GM23248 (cell line): ENCODE data around the gene CLCN7. TPM values are rescaled to one million over a fixed set of nuclear protein-coding genes. Genes with fewer than 3 reads are reported as not detected.

Experiments used
- DNase-seq: peaks from one replicate; pipeline ENCODE4 v3.0.0-alpha.2; 2015
- H2AFZ ChIP-seq: fragments of 200-600 bp; sonication (generic); 2 replicates; pipeline ENCODE4 v1.6.1; 2016; ENCODE audit warnings: antibody characterized with exemption
- H3F3A ChIP-seq: fragments of 200-600 bp; sonication (generic); 2 replicates; pipeline ENCODE4 v1.6.1; 2016; ENCODE audit warnings: mild to moderate bottlenecking, antibody characterized with exemption, mixed run types; ENCODE audit not compliant: insufficient read depth
- H3K27ac ChIP-seq: fragments of 200-600 bp; sonication (generic); 2 replicates; pipeline ENCODE4 v1.5.1; 2016; ENCODE audit warnings: mild to moderate bottlenecking
- H3K27me3 ChIP-seq: fragments of 200-600 bp; sonication (generic); replicated peaks from 2 replicates; pipeline ENCODE4 v1.6.1; 2016; ENCODE audit warnings: mild to moderate bottlenecking; ENCODE audit not compliant: insufficient read depth
- H3K36me3 ChIP-seq: fragments of 200-600 bp; sonication (generic); 2 replicates; pipeline ENCODE4 v1.6.1; 2016; ENCODE audit warnings: low read depth, mild to moderate bottlenecking
- H3K4me1 ChIP-seq: fragments of 200-600 bp; sonication (generic); 2 replicates; pipeline ENCODE4 v1.6.1; 2016; ENCODE audit warnings: mild to moderate bottlenecking; ENCODE audit not compliant: insufficient read depth
- H3K4me2 ChIP-seq: fragments of 200-600 bp; sonication (generic); one replicate; pipeline ENCODE4 v1.6.1; 2016; ENCODE audit warnings: mild to moderate bottlenecking; ENCODE audit not compliant: unreplicated experiment
- H3K4me3 ChIP-seq: fragments of 200-600 bp; sonication (generic); 2 replicates; pipeline ENCODE4 v1.5.1; 2016; ENCODE audit warnings: mild to moderate bottlenecking
- H3K79me2 ChIP-seq: fragments of 200-600 bp; sonication (generic); 2 replicates; pipeline ENCODE4 v1.6.1; 2016; ENCODE audit warnings: mild to moderate bottlenecking; ENCODE audit not compliant: insufficient read depth
- H3K9ac ChIP-seq: fragments of 200-600 bp; sonication (generic); 2 replicates; pipeline ENCODE4 v1.6.1; 2016; ENCODE audit warnings: mild to moderate bottlenecking
- H3K9me2 ChIP-seq: fragments of 200-600 bp; sonication (generic); 2 replicates; pipeline ENCODE4 v1.6.1; 2016; ENCODE audit warnings: mixed run types, mild to moderate bottlenecking, moderate library complexity; ENCODE audit not compliant: insufficient read depth
- H3K9me3 ChIP-seq: fragments of 200-600 bp; sonication (generic); one replicate; pipeline ENCODE4 v1.6.1; 2017; ENCODE audit warnings: low read depth
- H4K20me1 ChIP-seq: fragments of 200-600 bp; sonication (generic); 2 replicates; pipeline ENCODE4 v1.6.0; 2016; ENCODE audit not compliant: insufficient read depth
- EZH2 ChIP-seq: fragments of 200-600 bp; sonication (generic); IDR thresholded peaks from 2 replicates; pipeline ENCODE4 v1.6.1; 2018; ENCODE audit warnings: antibody characterized with exemption, mild to moderate bottlenecking; ENCODE audit not compliant: insufficient read depth, poor library complexity, severe bottlenecking
- EZH2phosphoT487 ChIP-seq: fragments of 200-600 bp; sonication (generic); IDR thresholded peaks from 2 replicates; pipeline ENCODE4 v1.6.1; 2018; ENCODE audit warnings: antibody characterized with exemption, moderate library complexity, mild to moderate bottlenecking, low read depth; ENCODE audit not compliant: insufficient read depth
- WGBS, 2 experiments: methylation state at CpG; one replicate each; pipeline ENCODE4 v1.1.6; 2015 to 2017; ENCODE audit warnings: low lambda C conversion rate in 2 of 2, low coverage in 1 of 2; ENCODE audit errors: missing lambda C conversion rate in 2 of 2; 5-methylcytosine and 5-hydroxymethylcytosine counted together
- in situ Hi-C: fragments of 300-500 bp; cut with MboI; formaldehyde crosslinking; loops from 2 replicates; pipeline ENCODE4 v1.15.0; 2020
- polyA plus RNA-seq: library from polyadenylated mRNA; unstranded; fragments of >200 nt; fragmentation: Nextera tagmentation; extraction: Ambion mirVana; gene quantifications from 2 replicates; pipeline ENCODE4 v1.2.1, GENCODE V29; 2016
- total RNA-seq: library from RNA; depleted of rRNA; stranded (reverse); fragments of >200 nt; shearing (Covaris generic); gene quantifications from 2 replicates; pipeline ENCODE4 v1.2.3, GENCODE V29; 2014

CLCN7 gene
- total and polyA plus RNA-seq, 2 experiments from 2014 or later = 33.6 to 39.3 TPM

GRCh38 chr16:1401061-1401757 lies 73.6 kb downstream of the CLCN7 start:
- H3K9me2 ChIP-seq = no peaks in the 10 kb centered on the region
- H3K36me3 ChIP-seq = no peaks in the 10 kb centered on the region; the same call in 1 of the 2 replicates
- no peak overlapping the region for H3K27ac ChIP-seq
- peaks cover 18% of the 10 kb centered on the region for H3K79me2 ChIP-seq
- in situ Hi-C loops = no loop called here
- H3K4me2 ChIP-seq = no peak overlapping the region
- no peaks in the 10 kb centered on the region for H3K4me1 ChIP-seq
- H3K27me3 ChIP-seq = no peaks in the 10 kb centered on the region
- H3K4me3 ChIP-seq = no peak overlapping the region
- no peaks in the 10 kb centered on the region for H3F3A ChIP-seq
- H2AFZ ChIP-seq = no peak overlapping the region
- no peaks in the 10 kb centered on the region for H3K9me3 ChIP-seq
- no peak for DNase-seq
- no peaks in the 10 kb centered on the region for H4K20me1 ChIP-seq
- 86 to 96% methylated on average over 14 to 29 of the region's 29 CpGs for WGBS, 2 experiments
- no peak for TF ChIP-seq EZH2phosphoT487
- TF ChIP-seq EZH2 = no peak
- H3K9ac ChIP-seq = no peak overlapping the region

- DNase-seq = no peak
- Histone ChIP-seq H3F3A (no peaks in the 10 kb centered on the region), H3K79me2 (peaks cover 4% of the 10 kb centered on the region; the same call in 1 of the 2 replicates), H2AFZ (no peak overlapping the region), H3K36me3 (no peaks in the 10 kb centered on the region; the same call in 1 of the 2 replicates), H3K4me2 (no peak overlapping the region), H3K4me3 (no peak overlapping the region), H3K9me2 (no peaks in the 10 kb centered on the region), H3K4me1 (no peaks in the 10 kb centered on the region), H3K9ac (no peak overlapping the region), H3K9me3 (no peaks in the 10 kb centered on the region), H3K27me3 (no peaks in the 10 kb centered on the region), H4K20me1 (no peaks in the 10 kb centered on the region), H3K27ac (no peak overlapping the region)
- 92% methylated on average over 33 to 37 of the region's 38 CpGs for whole genome bisulfite sequencing, 2 experiments
- in situ Hi-C loops = no loop called here
- TF ChIP-seq EZH2 (no peak), EZH2phosphoT487 (no peak)
Observed at GRCh38 chr16:1398826-1399581, 75.8 kb downstream of the CLCN7 start.

GRCh38 chr16:1398351-1398750 lies 76.5 kb downstream of the CLCN7 start:
- Histone ChIP-seq H3K79me2 (peaks cover 2% of the 10 kb centered on the region; the same call in 1 of the 2 replicates), H4K20me1 (no peaks in the 10 kb centered on the region), H3F3A (no peaks in the 10 kb centered on the region), H3K27ac (no peak overlapping the region), H3K9me2 (no peaks in the 10 kb centered on the region), H3K27me3 (no peaks in the 10 kb centered on the region), H3K4me3 (no peak overlapping the region), H3K36me3 (no peaks in the 10 kb centered on the region; the same call in 1 of the 2 replicates), H2AFZ (no peak overlapping the region), H3K4me2 (no peak overlapping the region), H3K9ac (no peak overlapping the region), H3K9me3 (no peaks in the 10 kb centered on the region), H3K4me1 (no peaks in the 10 kb centered on the region)
- in situ Hi-C loops = no loop called here
- TF ChIP-seq EZH2phosphoT487 = no peak
- no peak for TF ChIP-seq EZH2
- DNase-seq = no peak
- 90 to 91% methylated on average over 9 of the region's 9 CpGs for WGBS, 2 experiments

DNA sequence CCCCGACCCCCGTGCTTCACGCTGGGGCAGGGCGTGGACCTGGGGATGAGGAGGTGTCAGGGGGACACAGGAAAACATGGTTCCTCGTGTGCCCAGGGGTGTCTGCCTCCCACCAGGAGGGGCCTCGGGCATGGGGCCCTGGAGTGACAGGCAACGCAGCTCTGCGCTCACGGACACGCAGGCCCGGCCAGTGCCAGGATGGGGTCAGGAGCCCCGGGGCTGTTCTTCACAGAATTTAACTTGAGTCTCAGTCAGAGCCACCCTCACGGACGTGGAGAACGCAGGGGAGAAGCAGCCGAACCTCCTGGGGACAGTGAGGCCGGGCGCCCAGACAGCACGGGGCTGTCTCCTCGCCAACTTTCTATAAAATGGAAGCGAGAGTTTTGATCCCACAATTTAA lies 77.0 kb downstream of the CLCN7 start:
- in situ Hi-C loops = no loop called here
- H3K4me2 ChIP-seq = no peak overlapping the region
- H3K27ac ChIP-seq = no peak overlapping the region
- 94 to 95% methylated on average over 15 to 21 of the region's 21 CpGs for WGBS, 2 experiments
- no peaks in the 10 kb centered on the region for H3K4me1 ChIP-seq
- H3K9ac ChIP-seq = no peak overlapping the region
- no peak overlapping the region for H2AFZ ChIP-seq
- DNase-seq = no peak
- no peak overlapping the region for H3K4me3 ChIP-seq
- no peaks in the 10 kb centered on the region for H3K36me3 ChIP-seq
- no peaks in the 10 kb centered on the region for H3K9me2 ChIP-seq
- no peaks in the 10 kb centered on the region for H4K20me1 ChIP-seq
- H3F3A ChIP-seq = no peaks in the 10 kb centered on the region
- no peaks in the 10 kb centered on the region for H3K9me3 ChIP-seq
- TF ChIP-seq EZH2phosphoT487 = no peak
- no peak for TF ChIP-seq EZH2
- H3K27me3 ChIP-seq = no peaks in the 10 kb centered on the region
- H3K79me2 ChIP-seq = no peaks in the 10 kb centered on the region
